MM.1S (cell line): Measurements from ENCODE around the gene N4BP2L2.

Experiments used
- CTCF ChIP-seq: fragments of 300-600 bp; sonication (generic); IDR thresholded peaks from 2 replicates; pipeline ENCODE4 v1.5.1; 2016; ENCODE audit warnings: antibody characterized with exemption, low read length, mixed read lengths
- EZH2 ChIP-seq: fragments of 300-600 bp; sonication (generic); optimal IDR thresholded peaks from 2 replicates; pipeline ENCODE3; 2017; ENCODE audit warnings: low read depth, mild to moderate bottlenecking, antibody characterized with exemption, low read length, mixed read lengths
- EZH2phosphoT487 ChIP-seq: fragments of 300-600 bp; sonication (generic); IDR thresholded peaks from 2 replicates; pipeline ENCODE4 v1.6.1; 2018; ENCODE audit warnings: antibody characterized with exemption, low read length

- no peak for TF ChIP-seq CTCF
- no peak for TF ChIP-seq EZH2
- no peak for TF ChIP-seq EZH2phosphoT487
These were observed 105.7 kb downstream of the N4BP2L2 start for GRCh38 chr13:32432856-32433255.
